ENCODE measurements around the gene B4GALT2. TPM values are rescaled to one million over a fixed set of nuclear protein-coding genes. Genes with fewer than 3 reads are reported as not detected.

Gene B4GALT2
- total RNA-seq, 1 donor, result 99.5 TPM

DNA sequence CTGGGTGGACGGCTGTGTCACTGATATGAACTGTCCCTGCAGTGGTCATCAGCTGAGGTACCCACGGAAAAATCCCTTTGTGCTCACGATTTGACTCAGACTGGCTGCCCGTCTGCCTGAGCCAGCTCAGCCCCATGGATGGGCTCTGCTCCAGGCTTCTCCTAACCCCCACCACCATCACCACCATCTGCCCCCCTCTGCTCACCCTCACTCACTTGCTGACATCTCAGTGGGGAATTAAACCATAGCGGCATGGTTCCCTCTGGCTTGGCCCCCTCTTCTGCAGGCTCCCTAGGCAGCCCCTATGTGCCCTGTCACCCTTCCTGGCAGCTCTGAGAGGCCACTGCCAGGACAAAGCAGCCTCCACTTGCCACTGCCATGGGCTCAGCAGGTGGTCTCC, 34.9 kb downstream of the B4GALT2 start:
- H2AFZ ChIP-seq (ENCODE audit: low read length), result no peak overlapping the region
- H3K9me3 ChIP-seq (ENCODE audit: low read depth, low read length), result no peaks in the 10 kb centered on the region
- H3K36me3 ChIP-seq (ENCODE audit: insufficient read depth, low read length), result no peaks in the 10 kb centered on the region
- TF ChIP-seq, protein P1, sequence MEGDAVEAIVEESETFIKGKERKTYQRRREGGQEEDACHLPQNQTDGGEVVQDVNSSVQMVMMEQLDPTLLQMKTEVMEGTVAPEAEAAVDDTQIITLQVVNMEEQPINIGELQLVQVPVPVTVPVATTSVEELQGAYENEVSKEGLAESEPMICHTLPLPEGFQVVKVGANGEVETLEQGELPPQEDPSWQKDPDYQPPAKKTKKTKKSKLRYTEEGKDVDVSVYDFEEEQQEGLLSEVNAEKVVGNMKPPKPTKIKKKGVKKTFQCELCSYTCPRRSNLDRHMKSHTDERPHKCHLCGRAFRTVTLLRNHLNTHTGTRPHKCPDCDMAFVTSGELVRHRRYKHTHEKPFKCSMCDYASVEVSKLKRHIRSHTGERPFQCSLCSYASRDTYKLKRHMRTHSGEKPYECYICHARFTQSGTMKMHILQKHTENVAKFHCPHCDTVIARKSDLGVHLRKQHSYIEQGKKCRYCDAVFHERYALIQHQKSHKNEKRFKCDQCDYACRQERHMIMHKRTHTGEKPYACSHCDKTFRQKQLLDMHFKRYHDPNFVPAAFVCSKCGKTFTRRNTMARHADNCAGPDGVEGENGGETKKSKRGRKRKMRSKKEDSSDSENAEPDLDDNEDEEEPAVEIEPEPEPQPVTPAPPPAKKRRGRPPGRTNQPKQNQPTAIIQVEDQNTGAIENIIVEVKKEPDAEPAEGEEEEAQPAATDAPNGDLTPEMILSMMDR (IDR thresholded peaks at IDR 0.05; ENCODE audit: extremely low read depth, low read depth, low read length), result no peak
- H3K27ac ChIP-seq (ENCODE audit: low read depth, low read length), result no peak overlapping the region
- peaks cover 27% of the 10 kb centered on the region for H3K4me1 ChIP-seq (ENCODE audit: insufficient read depth, low read length)
- no peaks in the 10 kb centered on the region for H4K20me1 ChIP-seq (ENCODE audit: insufficient read depth, low read length)
- no peaks in the 10 kb centered on the region for H3K27me3 ChIP-seq (ENCODE audit: insufficient read depth, low read length)
- no peak overlapping the region for H3K4me3 ChIP-seq (ENCODE audit: insufficient read depth, low read length)
- H3K79me2 ChIP-seq (ENCODE audit: insufficient read depth, low read length), result no peaks in the 10 kb centered on the region
- H3K4me2 ChIP-seq (ENCODE audit: insufficient read depth, low read length), result no peak overlapping the region
- DNase-seq (ENCODE audit: insufficient read length, low spot score, missing footprints), result peak; percentile 82

DNA sequence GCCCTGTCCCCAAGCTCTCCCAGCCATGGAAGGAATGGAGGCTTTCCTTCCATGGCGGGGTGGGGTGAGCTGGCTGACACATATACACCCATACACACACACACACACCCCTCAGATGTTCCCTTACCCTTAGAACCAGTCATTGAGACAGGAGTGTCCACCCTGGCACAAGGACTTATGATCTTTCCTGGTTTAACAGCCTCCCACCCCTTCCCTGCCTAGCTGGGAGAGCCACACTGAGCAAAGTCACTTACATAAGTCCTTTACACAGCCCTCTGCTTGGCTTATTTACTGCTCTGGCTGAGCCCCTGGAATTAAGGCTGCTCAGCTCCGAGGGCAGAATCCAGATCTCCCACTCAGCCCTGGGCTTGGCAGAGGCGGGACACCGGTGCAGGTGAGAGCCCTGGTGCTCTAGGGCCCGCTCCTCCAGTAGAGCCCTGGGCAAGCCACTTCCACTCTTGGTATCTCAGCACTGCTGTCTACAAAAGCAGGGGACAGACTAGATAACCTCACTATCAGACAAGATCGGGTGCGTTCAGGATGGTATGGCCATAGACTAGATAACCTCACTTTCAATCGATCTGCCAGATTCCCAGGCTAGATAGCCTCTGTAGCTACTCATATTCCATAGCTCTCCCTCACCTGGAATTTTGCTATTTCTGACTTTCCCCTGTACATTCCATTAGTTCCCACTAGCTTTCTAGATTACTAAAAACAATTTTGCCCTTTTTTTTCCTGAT, 35.5 kb downstream of the B4GALT2 start:
- no peaks in the 10 kb centered on the region for H4K20me1 ChIP-seq (ENCODE audit: insufficient read depth, low read length)
- no peak overlapping the region for H3K4me2 ChIP-seq (ENCODE audit: insufficient read depth, low read length)
- DNase-seq (ENCODE audit: insufficient read length, low spot score, missing footprints), result no peak
- H2AFZ ChIP-seq (ENCODE audit: low read length), result no peak overlapping the region
- H3K27ac ChIP-seq (ENCODE audit: low read depth, low read length), result no peak overlapping the region
- H3K79me2 ChIP-seq (ENCODE audit: insufficient read depth, low read length), result no peaks in the 10 kb centered on the region
- H3K9me3 ChIP-seq (ENCODE audit: low read depth, low read length), result no peaks in the 10 kb centered on the region
- H3K36me3 ChIP-seq (ENCODE audit: insufficient read depth, low read length), result no peaks in the 10 kb centered on the region
- H3K4me1 ChIP-seq (ENCODE audit: insufficient read depth, low read length), result peaks cover 27% of the 10 kb centered on the region
- no peak overlapping the region for H3K4me3 ChIP-seq (ENCODE audit: insufficient read depth, low read length)
- TF ChIP-seq, protein P1 (IDR thresholded peaks at IDR 0.05; ENCODE audit: extremely low read depth, low read depth, low read length), result no peak
- no peaks in the 10 kb centered on the region for H3K27me3 ChIP-seq (ENCODE audit: insufficient read depth, low read length)

DNA sequence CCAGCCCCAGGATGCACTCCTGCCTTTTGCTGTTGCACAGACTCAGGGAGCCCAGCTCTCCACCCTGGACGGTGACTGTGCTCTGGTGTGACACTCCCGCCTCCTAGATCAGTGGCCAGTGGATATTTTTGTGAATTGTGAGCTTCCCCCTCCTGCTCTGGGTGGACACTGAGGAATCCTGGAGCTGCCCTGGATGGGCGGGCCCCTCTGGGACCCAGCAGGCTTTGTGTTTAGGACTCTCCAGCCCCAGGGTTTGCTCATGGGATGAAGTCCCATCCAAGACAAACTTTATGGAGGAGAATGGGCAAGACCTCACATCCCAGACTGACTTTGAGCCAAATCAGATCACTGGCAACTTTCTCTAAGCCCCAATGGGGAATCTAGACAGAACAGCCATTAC, 36.2 kb downstream of the B4GALT2 start:
- H3K27ac ChIP-seq (ENCODE audit: low read depth, low read length), result no peak overlapping the region
- H3K79me2 ChIP-seq (ENCODE audit: insufficient read depth, low read length), result no peaks in the 10 kb centered on the region
- H3K9me3 ChIP-seq (ENCODE audit: low read depth, low read length), result no peaks in the 10 kb centered on the region
- TF ChIP-seq, protein P1 (IDR thresholded peaks at IDR 0.05; ENCODE audit: extremely low read depth, low read depth, low read length), result no peak
- H3K36me3 ChIP-seq (ENCODE audit: insufficient read depth, low read length), result no peaks in the 10 kb centered on the region
- H3K27me3 ChIP-seq (ENCODE audit: insufficient read depth, low read length), result no peaks in the 10 kb centered on the region
- no peak overlapping the region for H3K4me3 ChIP-seq (ENCODE audit: insufficient read depth, low read length)
- H4K20me1 ChIP-seq (ENCODE audit: insufficient read depth, low read length), result no peaks in the 10 kb centered on the region
- peak overlapping the region; percentile 18 for H2AFZ ChIP-seq (ENCODE audit: low read length)
- peak overlapping the region; percentile 47 for H3K4me2 ChIP-seq (ENCODE audit: insufficient read depth, low read length)
- H3K4me1 ChIP-seq (ENCODE audit: insufficient read depth, low read length), result peaks cover 27% of the 10 kb centered on the region
- peak; percentile 87 for DNase-seq (ENCODE audit: insufficient read length, low spot score, missing footprints)

DNA sequence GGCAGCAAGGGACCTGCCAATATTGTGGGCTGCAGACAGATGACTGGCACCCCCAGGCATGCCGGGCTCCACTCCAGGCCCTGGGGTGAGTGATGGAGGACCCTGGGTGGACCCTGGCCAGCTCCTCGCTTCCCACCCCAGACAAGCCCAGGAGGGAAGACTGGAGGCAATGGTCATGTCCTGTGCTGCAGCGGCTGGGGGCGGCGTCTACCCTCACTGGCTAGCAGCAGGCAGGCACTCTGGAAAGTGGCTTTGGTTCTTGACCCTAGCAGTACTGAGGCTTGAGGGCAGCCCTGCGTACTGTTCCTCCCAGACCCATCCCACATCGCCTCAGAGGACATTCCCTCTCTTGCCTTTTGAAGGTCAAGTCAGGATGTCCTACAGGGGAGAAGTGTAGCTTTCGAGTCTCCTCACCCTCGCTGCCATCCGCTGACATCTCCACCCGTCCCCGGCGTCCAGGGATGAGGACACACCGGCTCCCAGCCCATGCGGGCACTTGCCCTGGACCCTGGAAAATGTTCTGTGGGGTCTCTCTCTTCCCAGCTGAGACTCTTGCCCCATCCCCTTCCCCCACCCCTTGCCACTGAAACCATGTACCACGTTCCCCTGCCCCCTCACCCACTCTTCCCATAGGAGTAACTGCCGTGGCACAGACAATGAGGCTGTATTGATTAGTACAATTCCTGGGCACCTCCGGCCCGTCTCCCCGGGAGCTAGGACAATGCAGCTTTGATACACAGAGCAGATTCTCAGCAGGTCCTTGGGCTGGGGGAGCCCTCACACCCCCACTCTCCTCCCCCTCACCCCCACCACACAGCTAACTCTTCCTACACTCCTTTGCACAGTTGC, 37.3 kb downstream of the B4GALT2 start:
- peak; percentile 66 for DNase-seq (ENCODE audit: insufficient read length, low spot score, missing footprints)
- no peak overlapping the region for H3K4me3 ChIP-seq (ENCODE audit: insufficient read depth, low read length)
- H3K4me2 ChIP-seq (ENCODE audit: insufficient read depth, low read length), result no peak overlapping the region
- no peaks in the 10 kb centered on the region for H3K9me3 ChIP-seq (ENCODE audit: low read depth, low read length)
- H3K4me1 ChIP-seq (ENCODE audit: insufficient read depth, low read length), result peaks cover 27% of the 10 kb centered on the region
- no peaks in the 10 kb centered on the region for H3K27me3 ChIP-seq (ENCODE audit: insufficient read depth, low read length)
- H4K20me1 ChIP-seq (ENCODE audit: insufficient read depth, low read length), result no peaks in the 10 kb centered on the region
- H3K36me3 ChIP-seq (ENCODE audit: insufficient read depth, low read length), result no peaks in the 10 kb centered on the region
- no peak overlapping the region for H3K27ac ChIP-seq (ENCODE audit: low read depth, low read length)
- no peak overlapping the region for H2AFZ ChIP-seq (ENCODE audit: low read length)
- no peaks in the 10 kb centered on the region for H3K79me2 ChIP-seq (ENCODE audit: insufficient read depth, low read length)
- TF ChIP-seq, protein P1 (IDR thresholded peaks at IDR 0.05; ENCODE audit: extremely low read depth, low read depth, low read length), result no peak
